ENCODE results near the gene SLC7A6OS. TPM values are rescaled to one million over a fixed set of nuclear protein-coding genes. Genes with fewer than 3 reads are reported as not detected.
A peak's percentile ranks its signal among the peaks of the same experiment; 100 is the strongest.
"Not testable (repeated sequence)": the region's sequence is repeated elsewhere in the genome, so short reads cannot be mapped to it uniquely, and the experiment has no call there.

Gene SLC7A6OS
- total RNA-seq, 4 donors from 2014 or later: 8.7 to 15.7 (median 11.5) TPM

- H3K27me3 ChIP-seq: no peaks in the 10 kb centered on the region
- no peaks in the 10 kb centered on the region for H3K9me3 ChIP-seq
- peak overlapping the region in 3 of 4 donors; percentile 0 to 57 (median 17) for H3K27ac ChIP-seq (replicated peaks in 1 of 4)
- H3K36me3 ChIP-seq: peaks cover 13 to 79% (median 67%) of the 10 kb centered on the region in 4 donors
- H3K4me1 ChIP-seq: peaks cover 36 to 57% (median 47%) of the 10 kb centered on the region in 4 donors
- TF ChIP-seq EP300 (IDR thresholded peaks at IDR 0.05) (no peak), CTCF (IDR thresholded peaks at IDR 0.05) (no peak), POLR2AphosphoS5 (IDR thresholded peaks at IDR 0.05) (no peak), POLR2A (IDR thresholded peaks at IDR 0.05; ENCODE audit: low read depth) (no peak)
- no peak for DNase-seq (ENCODE audit: extremely low spot score)
- intact Hi-C loops (cut with DNase I): no loop called here
- 76% methylated on average over 6 of the region's 6 CpGs for WGBS
- no peak overlapping the region for H3K4me3 ChIP-seq
These were observed 20.3 kb downstream of the SLC7A6OS start for GRCh38 chr16:68290450-68290849.

GRCh38 chr16:68289621-68290329, 21.0 kb downstream of the SLC7A6OS start:
- TF ChIP-seq CTCF (IDR thresholded peaks at IDR 0.05) (no peak), EP300 (IDR thresholded peaks at IDR 0.05) (no peak), POLR2A (IDR thresholded peaks at IDR 0.05; ENCODE audit: low read depth) (no peak), POLR2AphosphoS5 (IDR thresholded peaks at IDR 0.05) (no peak)
- Histone ChIP-seq H3K4me3 (no peak overlapping the region), H3K4me1 (peaks cover 43 to 60% (median 53%) of the 10 kb centered on the region in 4 donors), H3K36me3 (peaks cover 11 to 77% (median 62%) of the 10 kb centered on the region in 4 donors), H3K9me3 (no peaks in the 10 kb centered on the region), H3K27me3 (no peaks in the 10 kb centered on the region), H3K27ac (replicated peaks in 1 of 4) (peak overlapping the region in 3 of 4 donors; percentile 45 to 57 (median 56))
- 67% methylated on average over 4 of the region's 4 CpGs for WGBS
- no peak for DNase-seq (ENCODE audit: extremely low spot score)
- intact Hi-C loops (cut with DNase I): no loop called here

- Histone ChIP-seq H3K27ac (replicated peaks in 1 of 4) (peak overlapping the region in 3 of 4 donors; percentile 45 to 57 (median 56)), H3K4me1 (peaks cover 49 to 66% (median 59%) of the 10 kb centered on the region in 4 donors), H3K27me3 (no peaks in the 10 kb centered on the region), H3K4me3 (no peak overlapping the region), H3K9me3 (no peaks in the 10 kb centered on the region), H3K36me3 (peaks cover 11 to 72% (median 58%) of the 10 kb centered on the region in 4 donors)
- 85% methylated on average over 2 of the region's 2 CpGs for WGBS
- TF ChIP-seq EP300 (IDR thresholded peaks at IDR 0.05) (no peak), POLR2AphosphoS5 (IDR thresholded peaks at IDR 0.05) (no peak), POLR2A (IDR thresholded peaks at IDR 0.05; ENCODE audit: low read depth) (no peak), CTCF (IDR thresholded peaks at IDR 0.05) (no peak)
- intact Hi-C loops (cut with DNase I): no loop called here
- no peak for DNase-seq (ENCODE audit: extremely low spot score)
These were observed 21.5 kb downstream of the SLC7A6OS start for GRCh38 chr16:68289202-68289601.

GRCh38 chr16:68288796-68289195, 21.9 kb downstream of the SLC7A6OS start:
- H3K27me3 ChIP-seq; intact Hi-C loops (cut with DNase I); H3K4me3 ChIP-seq; H3K9me3 ChIP-seq; DNase-seq (ENCODE audit: extremely low spot score): not testable (repeated sequence)
- Histone ChIP-seq H3K4me1 (peaks cover 53 to 69% (median 63%) of the 10 kb centered on the region in 4 donors), H3K27ac (replicated peaks in 1 of 4) (peak overlapping the region; percentile 39 to 62 (median 56)), H3K36me3 (peaks cover 11 to 68% (median 56%) of the 10 kb centered on the region in 4 donors)
- 85% methylated on average over 9 of the region's 9 CpGs for WGBS

GRCh38 chr16:68288252-68288650, 22.5 kb downstream of the SLC7A6OS start:
- Histone ChIP-seq H3K27me3 (no peaks in the 10 kb centered on the region), H3K36me3 (peaks cover 11 to 65% (median 51%) of the 10 kb centered on the region in 4 donors), H3K27ac (replicated peaks in 1 of 4) (peak overlapping the region; percentile 39 to 62 (median 56)), H3K4me3 (no peak overlapping the region), H3K4me1 (peaks cover 57 to 74% (median 68%) of the 10 kb centered on the region in 4 donors), H3K9me3 (no peaks in the 10 kb centered on the region)
- no peak for TF ChIP-seq POLR2AphosphoS5 (IDR thresholded peaks at IDR 0.05)
- no peak for DNase-seq (ENCODE audit: extremely low spot score)
- 88% methylated on average over 1 of the region's 1 CpG for WGBS
- intact Hi-C loops (cut with DNase I): no loop called here
